Fibroblast of lung (primary cell): ENCODE measurements around the gene ZNF423.

Source experiments
- EZH2 ChIP-seq: IDR thresholded peaks from 2 replicates; pipeline ENCODE4 v1.5.1; 2012; ENCODE audit warnings: low read length, control low read depth, mild to moderate bottlenecking; ENCODE audit errors: missing control alignments
- TF ChIP-seq, protein P1 (sequence below), 2 donors: IDR thresholded peaks in 1 of 2; conservative IDR thresholded peaks in 1 of 2; 1 replicate in 1 of 2; 2 replicates in 1 of 2; pipeline ENCODE4 v1.5.1; 2011 to 2012; ENCODE audit warnings: low read length in 2 of 2, control low read depth in 1 of 2, inconsistent platforms in 1 of 2, low read depth in 1 of 2, mild to moderate bottlenecking in 1 of 2

- TF ChIP-seq EZH2: no peak
- TF ChIP-seq, protein P1, sequence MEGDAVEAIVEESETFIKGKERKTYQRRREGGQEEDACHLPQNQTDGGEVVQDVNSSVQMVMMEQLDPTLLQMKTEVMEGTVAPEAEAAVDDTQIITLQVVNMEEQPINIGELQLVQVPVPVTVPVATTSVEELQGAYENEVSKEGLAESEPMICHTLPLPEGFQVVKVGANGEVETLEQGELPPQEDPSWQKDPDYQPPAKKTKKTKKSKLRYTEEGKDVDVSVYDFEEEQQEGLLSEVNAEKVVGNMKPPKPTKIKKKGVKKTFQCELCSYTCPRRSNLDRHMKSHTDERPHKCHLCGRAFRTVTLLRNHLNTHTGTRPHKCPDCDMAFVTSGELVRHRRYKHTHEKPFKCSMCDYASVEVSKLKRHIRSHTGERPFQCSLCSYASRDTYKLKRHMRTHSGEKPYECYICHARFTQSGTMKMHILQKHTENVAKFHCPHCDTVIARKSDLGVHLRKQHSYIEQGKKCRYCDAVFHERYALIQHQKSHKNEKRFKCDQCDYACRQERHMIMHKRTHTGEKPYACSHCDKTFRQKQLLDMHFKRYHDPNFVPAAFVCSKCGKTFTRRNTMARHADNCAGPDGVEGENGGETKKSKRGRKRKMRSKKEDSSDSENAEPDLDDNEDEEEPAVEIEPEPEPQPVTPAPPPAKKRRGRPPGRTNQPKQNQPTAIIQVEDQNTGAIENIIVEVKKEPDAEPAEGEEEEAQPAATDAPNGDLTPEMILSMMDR (conservative IDR thresholded peaks at IDR 0.05 in 1 of 2, IDR thresholded peaks at IDR 0.05 in 1 of 2; ENCODE audit: low read depth in 1 of 2, low read length in 2 of 2): peak; percentile 55 to 66
Observed at GRCh38 chr16:49857423-49858181, 1.7 kb upstream of the ZNF423 start.
